Measurements from ENCODE around the gene TPPP.
"Not testable (repeated sequence)": the region's sequence is repeated elsewhere in the genome, so short reads cannot be mapped to it uniquely, and the experiment has no call there.

TPPP gene

GRCh38 chr5:694042-694431 lies 885 bp upstream of the TPPP start:
- not testable (repeated sequence) for DNase-seq (ENCODE audit: low spot score)

GRCh38 chr5:692529-693041 lies 567 bp downstream of the TPPP start:
- not testable (repeated sequence) for DNase-seq (ENCODE audit: low spot score)

GRCh38 chr5:691817-692528 lies 1.2 kb downstream of the TPPP start:
- no peak for DNase-seq (ENCODE audit: low spot score)

- DNase-seq (ENCODE audit: low spot score), result not testable (repeated sequence)
These were observed 2.1 kb downstream of the TPPP start for GRCh38 chr5:691049-691448.

- not testable (repeated sequence) for DNase-seq (ENCODE audit: low spot score)
These were observed 2.9 kb downstream of the TPPP start for GRCh38 chr5:690293-690692.

GRCh38 chr5:688348-689010 lies 4.7 kb downstream of the TPPP start:
- DNase-seq (ENCODE audit: low spot score), result not testable (repeated sequence)

GRCh38 chr5:686936-687335 lies 6.2 kb downstream of the TPPP start:
- DNase-seq (ENCODE audit: low spot score), result not testable (repeated sequence)

- DNase-seq (ENCODE audit: low spot score), result not testable (repeated sequence)
These were observed 7.0 kb downstream of the TPPP start for GRCh38 chr5:686172-686523.

- no peak for DNase-seq (ENCODE audit: low spot score)
These were observed 7.6 kb downstream of the TPPP start for GRCh38 chr5:685262-686171.

- DNase-seq (ENCODE audit: low spot score), result no peak
These were observed 8.4 kb downstream of the TPPP start for GRCh38 chr5:684751-685216.

GRCh38 chr5:683551-684481 lies 9.3 kb downstream of the TPPP start:
- DNase-seq (ENCODE audit: low spot score), result no peak

- DNase-seq (ENCODE audit: low spot score), result not testable (repeated sequence)
These were observed 10.3 kb downstream of the TPPP start for GRCh38 chr5:682651-683358.

- not testable (repeated sequence) for DNase-seq (ENCODE audit: low spot score)
These were observed 10.9 kb downstream of the TPPP start for GRCh38 chr5:682216-682615.

GRCh38 chr5:681317-682191 lies 11.6 kb downstream of the TPPP start:
- not testable (repeated sequence) for DNase-seq (ENCODE audit: low spot score)

- DNase-seq (ENCODE audit: low spot score), result not testable (repeated sequence)
These were observed 12.3 kb downstream of the TPPP start for GRCh38 chr5:680836-681235.

GRCh38 chr5:680118-680795 lies 12.9 kb downstream of the TPPP start:
- DNase-seq (ENCODE audit: low spot score), result not testable (repeated sequence)

- DNase-seq (ENCODE audit: low spot score), result not testable (repeated sequence)
These were observed 13.8 kb downstream of the TPPP start for GRCh38 chr5:679166-679895.

GRCh38 chr5:678521-678920 lies 14.6 kb downstream of the TPPP start:
- not testable (repeated sequence) for DNase-seq (ENCODE audit: low spot score)

Measured in hematopoietic multipotent progenitor cell treated with erythropoietin and hydrocortisone succinate and interleukin-3 and kit ligand, for 15 days (in vitro differentiated cells).